ENCODE results near the gene BEST2.
A peak's percentile ranks its signal among the peaks of the same experiment; 100 is the strongest.

Gene BEST2

GRCh38 chr19:12763100-12763499 lies 11.5 kb downstream of the BEST2 start:
- TF ChIP-seq, protein P1, sequence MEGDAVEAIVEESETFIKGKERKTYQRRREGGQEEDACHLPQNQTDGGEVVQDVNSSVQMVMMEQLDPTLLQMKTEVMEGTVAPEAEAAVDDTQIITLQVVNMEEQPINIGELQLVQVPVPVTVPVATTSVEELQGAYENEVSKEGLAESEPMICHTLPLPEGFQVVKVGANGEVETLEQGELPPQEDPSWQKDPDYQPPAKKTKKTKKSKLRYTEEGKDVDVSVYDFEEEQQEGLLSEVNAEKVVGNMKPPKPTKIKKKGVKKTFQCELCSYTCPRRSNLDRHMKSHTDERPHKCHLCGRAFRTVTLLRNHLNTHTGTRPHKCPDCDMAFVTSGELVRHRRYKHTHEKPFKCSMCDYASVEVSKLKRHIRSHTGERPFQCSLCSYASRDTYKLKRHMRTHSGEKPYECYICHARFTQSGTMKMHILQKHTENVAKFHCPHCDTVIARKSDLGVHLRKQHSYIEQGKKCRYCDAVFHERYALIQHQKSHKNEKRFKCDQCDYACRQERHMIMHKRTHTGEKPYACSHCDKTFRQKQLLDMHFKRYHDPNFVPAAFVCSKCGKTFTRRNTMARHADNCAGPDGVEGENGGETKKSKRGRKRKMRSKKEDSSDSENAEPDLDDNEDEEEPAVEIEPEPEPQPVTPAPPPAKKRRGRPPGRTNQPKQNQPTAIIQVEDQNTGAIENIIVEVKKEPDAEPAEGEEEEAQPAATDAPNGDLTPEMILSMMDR (IDR thresholded peaks at IDR 0.05; ENCODE audit: low read depth, low read length) = no peak
- no peak for DNase-seq (ENCODE audit: extremely low read depth, low read depth)

GRCh38 chr19:12764698-12765097 lies 13.1 kb downstream of the BEST2 start:
- TF ChIP-seq, protein P1 (IDR thresholded peaks at IDR 0.05; ENCODE audit: low read depth, low read length) = no peak
- no peak for DNase-seq (ENCODE audit: extremely low read depth, low read depth)

DNA sequence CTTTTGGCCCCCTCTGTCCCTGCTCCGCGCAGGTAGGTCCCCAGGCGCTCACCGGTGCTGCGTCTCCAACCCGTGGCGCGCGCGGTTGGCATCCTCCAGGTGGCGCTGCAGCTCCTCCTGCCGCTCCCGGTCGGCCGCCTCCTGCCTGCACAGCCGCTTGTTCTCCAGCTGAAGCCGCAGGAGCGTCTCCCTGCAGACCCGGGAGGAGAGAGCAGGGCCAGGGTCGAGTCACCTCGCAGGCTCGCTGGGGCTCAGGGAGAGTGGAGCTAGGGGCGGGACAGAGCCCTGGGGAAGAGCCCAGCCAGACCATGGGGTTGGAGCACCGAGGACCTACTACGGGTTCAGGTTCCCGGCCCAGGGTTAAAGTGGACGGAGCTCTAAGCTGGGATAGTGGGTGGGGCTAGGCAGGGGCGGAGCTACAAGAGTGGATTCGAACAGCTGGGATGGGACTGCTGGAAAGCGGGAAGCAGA lies 14.5 kb downstream of the BEST2 start:
- DNase-seq (ENCODE audit: extremely low read depth, low read depth) = no peak
- TF ChIP-seq, protein P1 (IDR thresholded peaks at IDR 0.05; ENCODE audit: low read depth, low read length) = peak; percentile 83

DNA sequence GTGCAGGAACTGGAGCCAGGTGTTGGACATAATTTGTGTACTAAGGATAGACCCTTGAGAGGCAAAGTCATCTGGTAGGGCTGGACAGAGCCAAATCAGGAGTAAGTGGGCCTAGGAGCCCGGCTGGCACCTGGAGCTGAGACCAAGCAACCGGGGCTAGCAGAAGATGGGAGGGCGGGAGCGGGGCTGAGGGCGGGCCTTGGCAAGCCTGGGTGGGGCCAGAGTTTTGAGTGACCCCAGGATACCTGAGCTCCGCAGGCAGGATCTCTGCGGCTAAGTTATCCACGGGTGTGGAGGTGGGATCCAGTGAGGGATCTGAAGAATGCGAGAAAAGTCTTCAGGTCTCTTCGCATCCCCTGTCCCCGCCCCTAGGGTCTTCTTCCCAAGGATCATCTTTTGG lies 15.6 kb downstream of the BEST2 start:
- TF ChIP-seq, protein P1 (IDR thresholded peaks at IDR 0.05; ENCODE audit: low read depth, low read length) = no peak
- DNase-seq (ENCODE audit: extremely low read depth, low read depth) = no peak

- TF ChIP-seq, protein P1 (IDR thresholded peaks at IDR 0.05; ENCODE audit: low read depth, low read length) = no peak
- no peak for DNase-seq (ENCODE audit: extremely low read depth, low read depth)
These were observed 16.1 kb downstream of the BEST2 start for GRCh38 chr19:12767666-12768065.

DNA sequence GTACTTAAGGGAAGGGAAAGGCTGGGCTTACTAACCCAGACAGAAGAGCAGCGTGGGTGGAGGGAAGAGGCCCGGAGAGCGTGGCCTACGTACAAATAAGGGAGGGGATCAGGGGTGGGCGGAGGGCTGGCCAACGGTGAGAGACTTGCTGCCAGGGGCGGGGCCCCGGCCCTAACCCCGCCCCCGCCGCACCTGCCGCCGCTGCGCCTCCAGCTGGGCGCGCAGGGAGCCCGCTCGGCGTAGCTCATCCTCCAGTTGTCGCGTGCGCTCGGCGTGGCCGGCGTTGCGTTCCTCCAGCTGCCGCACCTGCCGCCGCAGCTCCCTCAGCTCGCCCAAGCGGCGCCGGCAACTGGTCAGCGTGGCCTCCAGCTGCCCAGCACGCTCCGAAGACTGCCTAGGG lies 18.1 kb downstream of the BEST2 start:
- TF ChIP-seq, protein P1 (IDR thresholded peaks at IDR 0.05; ENCODE audit: low read depth, low read length) = no peak
- no peak for DNase-seq (ENCODE audit: extremely low read depth, low read depth)

DNA sequence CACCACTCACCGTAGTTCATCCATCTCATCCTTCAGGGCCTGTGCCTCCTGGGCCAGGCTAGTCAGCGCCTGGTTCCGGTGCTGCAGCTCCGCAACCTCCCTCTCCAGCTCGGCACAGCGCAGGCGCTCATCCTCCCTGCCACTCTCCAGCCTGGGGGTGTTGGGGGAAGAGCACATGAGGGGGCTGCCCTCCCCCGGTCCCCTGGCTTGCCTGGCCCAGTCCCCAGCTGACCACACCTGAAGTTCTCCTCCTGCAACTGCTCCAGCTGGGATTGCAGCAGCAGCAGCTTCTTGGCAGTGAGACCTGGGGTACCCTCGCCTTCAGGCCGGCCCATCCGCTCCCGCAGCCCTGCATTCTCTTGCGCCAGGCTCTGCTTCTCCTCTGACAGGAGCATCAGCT lies 19.3 kb downstream of the BEST2 start:
- TF ChIP-seq, protein P1 (IDR thresholded peaks at IDR 0.05; ENCODE audit: low read depth, low read length) = no peak
- no peak for DNase-seq (ENCODE audit: extremely low read depth, low read depth)
